Keratinocyte (primary cell): Measurements from ENCODE around the gene SIK2. TPM values are rescaled to one million over a fixed set of nuclear protein-coding genes. Genes with fewer than 3 reads are reported as not detected.
A peak's percentile ranks its signal among the peaks of the same experiment; 100 is the strongest.

Source experiments
- DNase-seq: peaks from one replicate; pipeline ENCODE4 v3.0.0-alpha.2; 2011; ENCODE audit warnings: low read depth, missing footprints, low spot score
- FAIRE-seq: peaks from 2 replicates; lab custom pipeline; 2011; peaks lifted over from hg19 to GRCh38; lab: Jason Lieb, UNC
- H2AFZ ChIP-seq: 2 replicates; pipeline ENCODE4 v1.6.0; 2012; ENCODE audit warnings: low read length, control low read depth, inconsistent platforms; ENCODE audit not compliant: control insufficient read depth
- H3K27ac ChIP-seq: 2 replicates; pipeline ENCODE4 v1.5.1; 2011; ENCODE audit warnings: low read length; ENCODE audit not compliant: control insufficient read depth, insufficient read depth
- H3K27me3 ChIP-seq: 3 replicates; pipeline ENCODE4 v1.6.0; 2011; ENCODE audit warnings: low read length; ENCODE audit not compliant: control insufficient read depth, insufficient read depth; ENCODE audit errors: extremely low read depth
- H3K36me3 ChIP-seq, 2 experiments: 2 replicates in 1 of 2; 3 replicates in 1 of 2; pipeline ENCODE4 v1.5.1; 2011; ENCODE audit warnings: low read length in 2 of 2, mild to moderate bottlenecking in 1 of 2; ENCODE audit not compliant: control insufficient read depth in 2 of 2, insufficient read depth in 2 of 2; ENCODE audit errors: extremely low read depth in 1 of 2
- H3K4me1 ChIP-seq: 3 replicates; pipeline ENCODE4 v1.5.1; 2011; ENCODE audit warnings: low read length; ENCODE audit not compliant: control insufficient read depth, insufficient read depth; ENCODE audit errors: extremely low read depth
- H3K4me2 ChIP-seq: 3 replicates; pipeline ENCODE4 v1.6.0; 2011; ENCODE audit warnings: low read depth, low read length; ENCODE audit not compliant: control insufficient read depth, insufficient read depth; ENCODE audit errors: extremely low read depth
- H3K4me3 ChIP-seq, 3 experiments: fragments of 200-600 bp in 1 of 3; sonication (generic) in 1 of 3; 2 replicates in 2 of 3; 3 replicates in 1 of 3; pipeline ENCODE4 v1.5.1; 2011 to 2016; ENCODE audit warnings: low read length in 3 of 3, mild to moderate bottlenecking in 3 of 3, control low read depth in 2 of 3, inconsistent platforms in 1 of 3, low read depth in 1 of 3, mixed read lengths in 1 of 3, mixed run types in 1 of 3, moderate library complexity in 1 of 3; ENCODE audit not compliant: control insufficient read depth in 2 of 3, insufficient read depth in 2 of 3; ENCODE audit errors: extremely low read depth in 1 of 3
- H3K79me2 ChIP-seq: 2 replicates; pipeline ENCODE4 v1.6.0; 2012; ENCODE audit warnings: low read length; ENCODE audit not compliant: control insufficient read depth, insufficient read depth
- H3K9ac ChIP-seq: 3 replicates; pipeline ENCODE4 v1.6.0; 2011; ENCODE audit warnings: low read length; ENCODE audit not compliant: control insufficient read depth, insufficient read depth; ENCODE audit errors: extremely low read depth
- H3K9me1 ChIP-seq: 3 replicates; pipeline ENCODE4 v1.6.0; 2011; ENCODE audit warnings: low read length; ENCODE audit not compliant: control insufficient read depth, insufficient read depth; ENCODE audit errors: extremely low read depth
- H3K9me3 ChIP-seq: 2 replicates; pipeline ENCODE4 v1.5.1; 2012; ENCODE audit warnings: low read depth, low read length; ENCODE audit not compliant: control insufficient read depth
- H4K20me1 ChIP-seq: 3 replicates; pipeline ENCODE4 v1.6.0; 2011; ENCODE audit warnings: low read length; ENCODE audit not compliant: control insufficient read depth, insufficient read depth; ENCODE audit errors: extremely low read depth
- EZH2 ChIP-seq: IDR thresholded peaks from one replicate; pipeline ENCODE4 v1.6.1; 2012; ENCODE audit warnings: inconsistent platforms, mild to moderate bottlenecking, low read length, moderate library complexity
- dilution Hi-C: fragments of 300-500 bp; cut with MboI; formaldehyde crosslinking; loops from one replicate; pipeline ENCODE4 v1.7.0; 2020; ENCODE audit warnings: low sequenced_read_pairs; ENCODE audit not compliant: extremely low pct_ligation_motif_present
- polyA plus RNA-seq, 5 experiments: library from polyadenylated mRNA; depleted of rRNA in 3 of 5; stranded (reverse) in 3 of 5; stranded (forward) in 1 of 5; unstranded in 1 of 5; fragments of >200 nt; gene quantifications; 1 replicate in 1 of 5; 2 replicates in 3 of 5; 3 replicates in 1 of 5; pipeline versions ENCODE4 v1.2.1 to v1.2.3, GENCODE V29; 2011 to 2012; ENCODE audit warnings: missing spikeins in 2 of 5, low read depth in 1 of 5, low replicate concordance in 1 of 5
- TF ChIP-seq, protein P1 (sequence below), 3 experiments: IDR thresholded peaks in 1 of 3; conservative IDR thresholded peaks in 1 of 3; optimal IDR thresholded peaks in 1 of 3; 2 replicates in 2 of 3; 3 replicates in 1 of 3; pipeline versions ENCODE3 to v1.5.1; 2011; ENCODE audit warnings: low read length in 3 of 3, mild to moderate bottlenecking in 3 of 3, moderate library complexity in 2 of 3, control low read depth in 1 of 3, inconsistent platforms in 1 of 3; ENCODE audit not compliant: insufficient read depth in 2 of 3; ENCODE audit errors: extremely low read depth in 1 of 3

Gene SIK2
- polyA plus RNA-seq, 1 donor (not counting 4 experiments of a cell fraction or from before 2014, with no cell fraction given): 10.0 TPM

DNA sequence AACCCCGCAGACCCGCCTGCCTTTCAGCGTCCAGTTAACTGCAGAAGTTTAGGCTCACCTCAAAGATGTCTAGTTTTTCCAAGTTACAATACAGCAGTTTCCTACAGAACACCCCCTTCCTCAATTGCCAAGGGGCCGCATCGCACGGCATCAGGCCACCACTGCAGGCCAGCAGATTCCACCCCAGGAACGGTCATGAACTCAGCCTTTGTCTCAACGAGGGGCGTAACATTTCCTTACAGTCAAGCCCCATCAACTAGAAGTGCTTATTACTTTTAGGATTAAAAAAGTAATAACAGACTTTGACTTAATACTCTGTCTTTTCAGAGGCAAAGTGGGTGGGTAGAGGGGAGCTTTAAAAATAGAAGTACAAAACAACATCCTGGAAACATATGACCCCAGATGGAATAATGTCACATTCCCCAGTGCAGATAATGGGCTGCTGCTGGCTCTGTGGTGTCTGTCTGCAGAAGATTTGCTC lies 127.6 kb downstream of the SIK2 start:
- peaks cover 21% of the 10 kb centered on the region for H3K4me1 ChIP-seq
- H4K20me1 ChIP-seq: no peaks in the 10 kb centered on the region
- H3K9me1 ChIP-seq: no peaks in the 10 kb centered on the region
- TF ChIP-seq, protein P1, sequence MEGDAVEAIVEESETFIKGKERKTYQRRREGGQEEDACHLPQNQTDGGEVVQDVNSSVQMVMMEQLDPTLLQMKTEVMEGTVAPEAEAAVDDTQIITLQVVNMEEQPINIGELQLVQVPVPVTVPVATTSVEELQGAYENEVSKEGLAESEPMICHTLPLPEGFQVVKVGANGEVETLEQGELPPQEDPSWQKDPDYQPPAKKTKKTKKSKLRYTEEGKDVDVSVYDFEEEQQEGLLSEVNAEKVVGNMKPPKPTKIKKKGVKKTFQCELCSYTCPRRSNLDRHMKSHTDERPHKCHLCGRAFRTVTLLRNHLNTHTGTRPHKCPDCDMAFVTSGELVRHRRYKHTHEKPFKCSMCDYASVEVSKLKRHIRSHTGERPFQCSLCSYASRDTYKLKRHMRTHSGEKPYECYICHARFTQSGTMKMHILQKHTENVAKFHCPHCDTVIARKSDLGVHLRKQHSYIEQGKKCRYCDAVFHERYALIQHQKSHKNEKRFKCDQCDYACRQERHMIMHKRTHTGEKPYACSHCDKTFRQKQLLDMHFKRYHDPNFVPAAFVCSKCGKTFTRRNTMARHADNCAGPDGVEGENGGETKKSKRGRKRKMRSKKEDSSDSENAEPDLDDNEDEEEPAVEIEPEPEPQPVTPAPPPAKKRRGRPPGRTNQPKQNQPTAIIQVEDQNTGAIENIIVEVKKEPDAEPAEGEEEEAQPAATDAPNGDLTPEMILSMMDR (optimal IDR thresholded peaks at IDR 0.05 in 1 of 3, IDR thresholded peaks at IDR 0.05 in 1 of 3, conservative IDR thresholded peaks at IDR 0.05 in 1 of 3; ENCODE audit: extremely low read depth in 1 of 3, insufficient read depth in 2 of 3, low read length in 3 of 3): no peak
- TF ChIP-seq EZH2: no peak
- DNase-seq (no peak), FAIRE-seq (no peak)
- H3K9ac ChIP-seq: no peak overlapping the region
- no peak overlapping the region for H3K4me3 ChIP-seq
- H3K27ac ChIP-seq: no peak overlapping the region
- peaks cover 0 to 6% of the 10 kb centered on the region in 2 experiments for H3K36me3 ChIP-seq
- H3K4me2 ChIP-seq: no peak overlapping the region
- H3K79me2 ChIP-seq: no peaks in the 10 kb centered on the region
- H3K27me3 ChIP-seq: no peaks in the 10 kb centered on the region
- dilution Hi-C loops: no loop called here
- H3K9me3 ChIP-seq: no peaks in the 10 kb centered on the region
- H2AFZ ChIP-seq: no peak overlapping the region

DNA sequence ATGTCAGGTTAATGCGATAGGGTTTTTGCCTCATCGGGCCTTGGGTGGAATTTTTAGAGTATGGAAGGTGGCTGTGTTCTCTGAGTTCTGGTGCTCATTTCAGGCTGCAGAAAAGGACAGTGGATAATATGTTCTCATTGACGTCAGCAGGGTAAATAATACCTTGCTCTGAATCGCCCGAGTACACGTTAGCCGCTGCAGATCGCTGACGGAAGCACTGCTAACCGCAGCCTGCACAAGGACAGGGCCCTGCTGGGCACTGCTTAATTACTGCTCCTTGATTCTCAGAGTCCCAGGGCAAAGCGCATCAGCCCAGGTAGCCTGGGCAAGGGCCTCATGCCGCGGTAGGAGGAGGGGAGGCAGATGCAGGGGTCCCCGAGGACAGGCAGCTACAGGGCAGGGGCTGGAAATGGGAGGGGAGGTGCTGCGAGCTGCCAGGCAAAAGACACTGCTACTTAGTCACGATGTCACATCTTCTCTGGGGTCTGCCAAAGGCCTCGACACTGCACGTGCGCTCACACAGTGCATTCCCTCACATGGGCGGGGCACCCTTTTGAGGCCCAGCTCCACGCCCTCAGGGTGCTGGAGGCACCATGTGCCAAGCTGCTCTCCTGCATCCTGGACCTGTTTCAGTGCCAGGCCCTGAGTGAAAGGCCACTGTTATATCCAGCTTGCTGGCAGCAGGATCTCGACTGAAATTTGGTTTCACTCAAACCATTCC lies 128.8 kb downstream of the SIK2 start:
- H3K27me3 ChIP-seq: no peaks in the 10 kb centered on the region
- H3K9ac ChIP-seq: peak overlapping the region; percentile 28
- H2AFZ ChIP-seq: no peak overlapping the region
- no peak overlapping the region for H3K4me3 ChIP-seq
- H3K36me3 ChIP-seq: peaks cover 0 to 4% of the 10 kb centered on the region in 2 experiments
- H3K9me1 ChIP-seq: no peaks in the 10 kb centered on the region
- dilution Hi-C loops: no loop called here
- H4K20me1 ChIP-seq: no peaks in the 10 kb centered on the region
- H3K4me1 ChIP-seq: peaks cover 33% of the 10 kb centered on the region
- H3K27ac ChIP-seq: no peak overlapping the region
- FAIRE-seq (peak; percentile 67), DNase-seq (no peak)
- H3K4me2 ChIP-seq: no peak overlapping the region
- no peak for TF ChIP-seq EZH2
- TF ChIP-seq, protein P1 (optimal IDR thresholded peaks at IDR 0.05 in 1 of 3, IDR thresholded peaks at IDR 0.05 in 1 of 3, conservative IDR thresholded peaks at IDR 0.05 in 1 of 3; ENCODE audit: extremely low read depth in 1 of 3, insufficient read depth in 2 of 3, low read length in 3 of 3): no peak
- no peaks in the 10 kb centered on the region for H3K79me2 ChIP-seq
- no peaks in the 10 kb centered on the region for H3K9me3 ChIP-seq
